ENCODE data around the gene GAPDH. TPM values are rescaled to one million over a fixed set of nuclear protein-coding genes. Genes with fewer than 3 reads are reported as not detected.
A peak's percentile ranks its signal among the peaks of the same experiment; 100 is the strongest.
"Not testable (repeated sequence)": the region's sequence is repeated elsewhere in the genome, so short reads cannot be mapped to it uniquely, and the experiment has no call there.

GAPDH gene
- total RNA-seq, 1 donor from 2014 or later: 3,067 TPM

- H3K4me1 Mint-ChIP-seq (ENCODE audit: low read depth): peaks cover 24% of the 10 kb centered on the region
- no peaks in the 10 kb centered on the region for H3K9me3 Mint-ChIP-seq (ENCODE audit: low read depth)
- DNase-seq (ENCODE audit: low spot score): peak; percentile 97
- H3K4me3 Mint-ChIP-seq (ENCODE audit: unreplicated experiment): peak within 1 kb of the TSS; percentile 95
- H3K27ac Mint-ChIP-seq (ENCODE audit: unreplicated experiment): peak within 1 kb of the TSS; percentile 99
- peaks cover 8% of the 10 kb centered on the region for H3K36me3 Mint-ChIP-seq (ENCODE audit: low read depth)
- H3K27me3 Mint-ChIP-seq (ENCODE audit: low read depth): no peaks in the 10 kb centered on the region
- peak; percentile 45 for TF ChIP-seq CTCF (IDR thresholded peaks at IDR 0.05)
Observed at GRCh38 chr12:6493497-6494257, 40.6 kb upstream of the GAPDH start, which contains the start of gene NCAPD2. Gene NCAPD2 (plus strand): TSS chr12:6494102. CDS start chr12:6495099, 997 bp downstream.

- Mint-ChIP-seq H3K36me3 (ENCODE audit: low read depth) (peaks cover 8% of the 10 kb centered on the region), H3K27ac (ENCODE audit: unreplicated experiment) (peak overlapping the region; percentile 96), H3K9me3 (ENCODE audit: low read depth) (no peaks in the 10 kb centered on the region), H3K4me1 (ENCODE audit: low read depth) (peaks cover 24% of the 10 kb centered on the region), H3K27me3 (ENCODE audit: low read depth) (no peaks in the 10 kb centered on the region), H3K4me3 (ENCODE audit: unreplicated experiment) (peak overlapping the region; percentile 95)
- peak; percentile 51 for TF ChIP-seq CTCF (IDR thresholded peaks at IDR 0.05)
- no peak for DNase-seq (ENCODE audit: low spot score)
Observed at GRCh38 chr12:6494258-6494743, 40.0 kb upstream of the GAPDH start.

GRCh38 chr12:6494968-6495367 lies 39.3 kb upstream of the GAPDH start:
- DNase-seq (ENCODE audit: low spot score): no peak
- TF ChIP-seq CTCF (IDR thresholded peaks at IDR 0.05): no peak
- no peaks in the 10 kb centered on the region for H3K9me3 Mint-ChIP-seq (ENCODE audit: low read depth)
- no peak overlapping the region for H3K27ac Mint-ChIP-seq (ENCODE audit: unreplicated experiment)
- no peaks in the 10 kb centered on the region for H3K27me3 Mint-ChIP-seq (ENCODE audit: low read depth)
- peaks cover 24% of the 10 kb centered on the region for H3K4me1 Mint-ChIP-seq (ENCODE audit: low read depth)
- peaks cover 8% of the 10 kb centered on the region for H3K36me3 Mint-ChIP-seq (ENCODE audit: low read depth)
- peak overlapping the region; percentile 95 for H3K4me3 Mint-ChIP-seq (ENCODE audit: unreplicated experiment)

GRCh38 chr12:6497291-6497690 lies 37.0 kb upstream of the GAPDH start:
- not testable (repeated sequence) for H3K27ac Mint-ChIP-seq (ENCODE audit: unreplicated experiment); H3K27me3 Mint-ChIP-seq (ENCODE audit: low read depth); DNase-seq (ENCODE audit: low spot score); H3K36me3 Mint-ChIP-seq (ENCODE audit: low read depth); H3K9me3 Mint-ChIP-seq (ENCODE audit: low read depth); H3K4me3 Mint-ChIP-seq (ENCODE audit: unreplicated experiment)
- peaks cover 18% of the 10 kb centered on the region for H3K4me1 Mint-ChIP-seq (ENCODE audit: low read depth)

- H3K27me3 Mint-ChIP-seq (ENCODE audit: low read depth): no peaks in the 10 kb centered on the region
- no peak overlapping the region for H3K4me3 Mint-ChIP-seq (ENCODE audit: unreplicated experiment)
- no peaks in the 10 kb centered on the region for H3K9me3 Mint-ChIP-seq (ENCODE audit: low read depth)
- H3K4me1 Mint-ChIP-seq (ENCODE audit: low read depth): peaks cover 1% of the 10 kb centered on the region
- peaks cover 9% of the 10 kb centered on the region for H3K36me3 Mint-ChIP-seq (ENCODE audit: low read depth)
- H3K27ac Mint-ChIP-seq (ENCODE audit: unreplicated experiment): no peak overlapping the region
- no peak for TF ChIP-seq CTCF (IDR thresholded peaks at IDR 0.05)
- DNase-seq (ENCODE audit: low spot score): no peak
Observed at GRCh38 chr12:6500466-6500865, 33.9 kb upstream of the GAPDH start.

Measured in chondrocyte (in vitro differentiated cells).